H9 (cell line): ENCODE results near the gene SOCS1. TPM values are rescaled to one million over a fixed set of nuclear protein-coding genes. Genes with fewer than 3 reads are reported as not detected.

ENCODE experiments used
- DNase-seq: peaks from one replicate; pipeline ENCODE4 v3.0.0-alpha.2; 2017
- H2AFZ ChIP-seq: one replicate; pipeline ENCODE4 v1.6.1; 2013; ENCODE audit warnings: mild to moderate bottlenecking, low read length, control low read depth, moderate library complexity
- H2AK5ac ChIP-seq: 2 replicates; pipeline ENCODE4 v1.6.1; 2013; ENCODE audit warnings: low read length, control low read depth, mixed read lengths; ENCODE audit not compliant: insufficient read length
- H2BK120ac ChIP-seq: one replicate; pipeline ENCODE4 v1.6.1; 2013; ENCODE audit warnings: low read depth, mild to moderate bottlenecking, low read length, control low read depth, inconsistent platforms; ENCODE audit not compliant: poor library complexity, severe bottlenecking
- H2BK12ac ChIP-seq: 2 replicates; pipeline ENCODE4 v1.6.1; 2013; ENCODE audit warnings: low read length, control low read depth, mixed read lengths, low read depth; ENCODE audit not compliant: insufficient read length
- H2BK15ac ChIP-seq: 2 replicates; pipeline ENCODE4 v1.6.1; 2013; ENCODE audit warnings: low read depth, low read length, control low read depth
- H2BK20ac ChIP-seq: one replicate; pipeline ENCODE4 v1.6.1; 2013; ENCODE audit warnings: low read depth, mild to moderate bottlenecking, low read length, control low read depth, inconsistent platforms; ENCODE audit not compliant: poor library complexity, severe bottlenecking
- H2BK5ac ChIP-seq: 2 replicates; pipeline ENCODE4 v1.6.1; 2013; ENCODE audit warnings: low read length, control low read depth, mixed read lengths; ENCODE audit not compliant: insufficient read length
- H3K14ac ChIP-seq: 2 replicates; pipeline ENCODE4 v1.6.1; 2013; ENCODE audit warnings: low read length, control low read depth; ENCODE audit not compliant: insufficient read depth
- H3K18ac ChIP-seq: 2 replicates; pipeline ENCODE4 v1.6.1; 2013; ENCODE audit warnings: low read depth, mild to moderate bottlenecking, mixed read lengths, low read length, control low read depth; ENCODE audit not compliant: insufficient read length
- H3K23ac ChIP-seq: 2 replicates; pipeline ENCODE4 v1.6.1; 2013; ENCODE audit warnings: low read length, control low read depth, mixed read lengths, low read depth; ENCODE audit not compliant: insufficient read length
- H3K23me2 ChIP-seq: 2 replicates; pipeline ENCODE4 v1.6.1; 2013; ENCODE audit warnings: low read depth, mild to moderate bottlenecking, mixed read lengths, low read length, control low read depth; ENCODE audit not compliant: insufficient read length, poor library complexity, severe bottlenecking
- H3K27ac ChIP-seq: 2 replicates; pipeline ENCODE4 v1.5.1; 2013; ENCODE audit warnings: low read length, control low read depth, mixed read lengths, low read depth; ENCODE audit not compliant: insufficient read length
- H3K27me3 ChIP-seq: 2 replicates; pipeline ENCODE4 v1.6.1; 2013; ENCODE audit warnings: low read length, control low read depth, inconsistent platforms; ENCODE audit not compliant: insufficient read depth
- H3K4ac ChIP-seq: 2 replicates; pipeline ENCODE4 v1.6.1; 2013; ENCODE audit warnings: low read depth, mild to moderate bottlenecking, control low read depth, inconsistent platforms, low read length, moderate library complexity
- H3K4me1 ChIP-seq: 2 replicates; pipeline ENCODE4 v1.6.1; 2013; ENCODE audit warnings: low read length, control low read depth, inconsistent platforms; ENCODE audit not compliant: insufficient read depth
- H3K4me2 ChIP-seq: 2 replicates; pipeline ENCODE4 v1.6.1; 2013; ENCODE audit warnings: low read length, control low read depth, mixed read lengths; ENCODE audit not compliant: insufficient read length, insufficient read depth
- H3K56ac ChIP-seq: 2 replicates; pipeline ENCODE4 v1.6.1; 2013; ENCODE audit warnings: low read depth, mild to moderate bottlenecking, mixed read lengths, low read length, control low read depth; ENCODE audit not compliant: insufficient read length
- H3K79me1 ChIP-seq: 2 replicates; pipeline ENCODE4 v1.6.1; 2013; ENCODE audit warnings: low read depth, mild to moderate bottlenecking, moderate library complexity, low read length, control low read depth, inconsistent platforms; ENCODE audit not compliant: insufficient read depth, poor library complexity, severe bottlenecking
- H3K79me2 ChIP-seq: 2 replicates; pipeline ENCODE4 v1.6.1; 2013; ENCODE audit warnings: low read length, control low read depth, inconsistent platforms; ENCODE audit not compliant: insufficient read depth
- H3K9ac ChIP-seq: 2 replicates; pipeline ENCODE4 v1.6.1; 2013; ENCODE audit warnings: low read length, control low read depth, mixed read lengths; ENCODE audit not compliant: insufficient read length; ENCODE audit errors: extremely low read depth
- H3K9me3 ChIP-seq: one replicate; pipeline ENCODE4 v1.6.1; 2013; ENCODE audit warnings: low read depth, low read length, inconsistent platforms; ENCODE audit not compliant: control insufficient read depth
- H3T11ph ChIP-seq: one replicate; pipeline ENCODE4 v1.6.1; 2013; ENCODE audit warnings: mild to moderate bottlenecking, low read length, control low read depth, inconsistent platforms
- H4K20me1 ChIP-seq: one replicate; pipeline ENCODE4 v1.6.1; 2013; ENCODE audit not compliant: control insufficient read depth, insufficient read length, insufficient read depth
- H4K5ac ChIP-seq: 2 replicates; pipeline ENCODE4 v1.6.1; 2013; ENCODE audit warnings: low read depth, mild to moderate bottlenecking, mixed read lengths, low read length, control low read depth; ENCODE audit not compliant: insufficient read length
- H4K8ac ChIP-seq: replicated peaks from 2 replicates; pipeline ENCODE4 v1.6.1; 2013; ENCODE audit warnings: low read length, control low read depth, mixed read lengths, low read depth; ENCODE audit not compliant: insufficient read length
- H4K91ac ChIP-seq: 2 replicates; pipeline ENCODE4 v1.6.1; 2013; ENCODE audit warnings: low read depth, mild to moderate bottlenecking, moderate library complexity, mixed read lengths, low read length, control low read depth; ENCODE audit not compliant: insufficient read length
- H3K27ac Mint-ChIP-seq, 3 experiments: 2 replicates in 2 of 3; 3 replicates in 1 of 3; pipeline ENCODE4 v1.8.0; 2020 to 2021; ENCODE audit warnings: mixed read lengths in 3 of 3, mild to moderate bottlenecking in 1 of 3, moderate library complexity in 1 of 3
- H3K27me3 Mint-ChIP-seq: 2 replicates; pipeline ENCODE4 v1.8.0; 2021; ENCODE audit warnings: low read depth, mild to moderate bottlenecking, moderate library complexity, mixed read lengths
- H3K36me3 Mint-ChIP-seq, 3 experiments: 2 replicates in 2 of 3; 3 replicates in 1 of 3; pipeline ENCODE4 v1.8.0; 2020 to 2021; ENCODE audit warnings: low read depth in 3 of 3, mixed read lengths in 3 of 3; ENCODE audit not compliant: insufficient read depth in 1 of 3
- H3K4me1 Mint-ChIP-seq, 2 experiments: 2 replicates each; pipeline ENCODE4 v1.8.0; 2020; ENCODE audit warnings: mixed read lengths in 2 of 2
- H3K4me3 Mint-ChIP-seq, 2 experiments: 2 replicates in 1 of 2; 3 replicates in 1 of 2; pipeline ENCODE4 v1.8.0; 2020 to 2021; ENCODE audit warnings: mild to moderate bottlenecking in 2 of 2, mixed read lengths in 2 of 2, moderate library complexity in 1 of 2
- H3K9me3 Mint-ChIP-seq, 2 experiments: 2 replicates in 1 of 2; 3 replicates in 1 of 2; pipeline ENCODE4 v1.8.0; 2020; ENCODE audit warnings: mild to moderate bottlenecking in 2 of 2, mixed read lengths in 2 of 2, moderate library complexity in 1 of 2
- WGBS: extraction: QIAGEN DNeasy Blood & Tissue Kit; methylation state at CpG from one replicate; pipeline ENCODE4 v1.1.7; 2013; ENCODE audit warnings: missing lambda C conversion rate, low lambda C conversion rate, mixed read lengths; ENCODE audit not compliant: insufficient read length; ENCODE audit errors: extremely low coverage; 5-methylcytosine and 5-hydroxymethylcytosine counted together
- total RNA-seq: library from RNA; stranded (reverse); gene quantifications from 2 replicates; pipeline ENCODE4 v1.2.1, GENCODE V29; 2021
- TF ChIP-seq, protein P1 (sequence below): fragments of 200-600 bp; sonication (generic); conservative IDR thresholded peaks from 3 replicates; pipeline ENCODE4 v1.8.0; 2021; ENCODE audit warnings: antibody characterized with exemption, mild to moderate bottlenecking

The SOCS1 gene
- total RNA-seq, 1 experiment from 2014 or later: 11.0 TPM

GRCh38 chr16:11268921-11269375, 12.9 kb upstream of the SOCS1 start, which contains the start of gene TNP2:
TNP2 (minus strand) TSS chr16:11269325; CDS start chr16:11269262, 63 bp downstream.
- Histone ChIP-seq H4K8ac (no peak within 1 kb of the TSS), H3T11ph (no peak within 1 kb of the TSS), H3K56ac (no peak within 1 kb of the TSS), H2AFZ (no peak within 1 kb of the TSS), H4K20me1 (no peaks in the 10 kb centered on the region), H3K9me3 (no peaks in the 10 kb centered on the region), H3K27me3 (no peaks in the 10 kb centered on the region), H2BK12ac (no peak within 1 kb of the TSS), H4K5ac (no peak within 1 kb of the TSS), H2BK15ac (no peak within 1 kb of the TSS), H2AK5ac (no peak within 1 kb of the TSS), H2BK5ac (no peak within 1 kb of the TSS), H3K14ac (no peak within 1 kb of the TSS), H3K23me2 (no peaks in the 10 kb centered on the region), H3K9ac (no peak within 1 kb of the TSS), H3K79me2 (no peaks in the 10 kb centered on the region), H3K23ac (no peak within 1 kb of the TSS), H3K4me1 (no peaks in the 10 kb centered on the region), H3K27ac (no peak within 1 kb of the TSS), H2BK20ac (no peak within 1 kb of the TSS), H2BK120ac (no peak within 1 kb of the TSS), H3K4me2 (no peak within 1 kb of the TSS), H4K91ac (no peak within 1 kb of the TSS), H3K79me1 (no peaks in the 10 kb centered on the region), H3K4ac (no peak within 1 kb of the TSS), H3K18ac (no peak within 1 kb of the TSS)
- no CpG with 5 or more reads among the region's 11 CpGs for WGBS
- peaks cover 6 to 7% of the 10 kb centered on the region in 2 experiments for H3K4me1 Mint-ChIP-seq
- peaks cover 2% of the 10 kb centered on the region for H3K27me3 Mint-ChIP-seq
- H3K36me3 Mint-ChIP-seq: no peaks in the 10 kb centered on the region
- no peak within 1 kb of the TSS for H3K4me3 Mint-ChIP-seq
- no peak within 1 kb of the TSS for H3K27ac Mint-ChIP-seq
- H3K9me3 Mint-ChIP-seq: no peaks in the 10 kb centered on the region; a peak in 1 of 5 replicates
- no peak for DNase-seq
- TF ChIP-seq, protein P1, sequence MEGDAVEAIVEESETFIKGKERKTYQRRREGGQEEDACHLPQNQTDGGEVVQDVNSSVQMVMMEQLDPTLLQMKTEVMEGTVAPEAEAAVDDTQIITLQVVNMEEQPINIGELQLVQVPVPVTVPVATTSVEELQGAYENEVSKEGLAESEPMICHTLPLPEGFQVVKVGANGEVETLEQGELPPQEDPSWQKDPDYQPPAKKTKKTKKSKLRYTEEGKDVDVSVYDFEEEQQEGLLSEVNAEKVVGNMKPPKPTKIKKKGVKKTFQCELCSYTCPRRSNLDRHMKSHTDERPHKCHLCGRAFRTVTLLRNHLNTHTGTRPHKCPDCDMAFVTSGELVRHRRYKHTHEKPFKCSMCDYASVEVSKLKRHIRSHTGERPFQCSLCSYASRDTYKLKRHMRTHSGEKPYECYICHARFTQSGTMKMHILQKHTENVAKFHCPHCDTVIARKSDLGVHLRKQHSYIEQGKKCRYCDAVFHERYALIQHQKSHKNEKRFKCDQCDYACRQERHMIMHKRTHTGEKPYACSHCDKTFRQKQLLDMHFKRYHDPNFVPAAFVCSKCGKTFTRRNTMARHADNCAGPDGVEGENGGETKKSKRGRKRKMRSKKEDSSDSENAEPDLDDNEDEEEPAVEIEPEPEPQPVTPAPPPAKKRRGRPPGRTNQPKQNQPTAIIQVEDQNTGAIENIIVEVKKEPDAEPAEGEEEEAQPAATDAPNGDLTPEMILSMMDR: no peak
